ENCODE measurements around the gene PDE8A.

Gene PDE8A

GRCh38 chr15:85035980-85036379, 54.3 kb downstream of the PDE8A start:
- TF ChIP-seq CTCF (conservative IDR thresholded peaks at IDR 0.05; ENCODE audit: low read length), result no peak
- no peak for DNase-seq (ENCODE audit: low read depth)
- no peak overlapping the region for H3K4me3 ChIP-seq (ENCODE audit: low read length)

- no peak for TF ChIP-seq CTCF (conservative IDR thresholded peaks at IDR 0.05; ENCODE audit: low read length)
- no peak overlapping the region for H3K4me3 ChIP-seq (ENCODE audit: low read length)
- DNase-seq (ENCODE audit: low read depth), result no peak
These were observed 55.1 kb downstream of the PDE8A start for GRCh38 chr15:85036716-85037115.

DNA sequence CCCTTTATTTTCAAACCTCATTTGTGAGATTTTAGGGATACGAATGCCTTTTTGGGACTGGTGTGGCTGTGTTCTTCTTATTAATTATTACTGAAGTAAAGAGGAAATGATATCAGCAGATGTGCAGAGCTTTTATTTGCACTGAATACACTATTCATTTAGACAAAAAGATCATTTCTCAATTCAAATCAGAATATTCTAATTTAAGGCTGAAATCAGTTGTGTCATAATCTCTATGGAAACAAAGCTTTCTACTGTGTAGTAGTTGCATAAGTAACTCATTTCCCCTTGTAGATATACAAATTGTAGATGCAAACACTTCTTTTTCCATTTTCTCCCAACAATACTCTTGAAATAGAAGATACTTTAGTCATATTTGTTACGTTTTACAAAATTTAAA, 56.0 kb downstream of the PDE8A start:
- no peak overlapping the region for H3K4me3 ChIP-seq (ENCODE audit: low read length)
- DNase-seq (ENCODE audit: low read depth), result no peak
- TF ChIP-seq CTCF (conservative IDR thresholded peaks at IDR 0.05; ENCODE audit: low read length), result no peak

GRCh38 chr15:85041230-85041629, 59.6 kb downstream of the PDE8A start:
- no peak for DNase-seq (ENCODE audit: low read depth)
- TF ChIP-seq CTCF (conservative IDR thresholded peaks at IDR 0.05; ENCODE audit: low read length), result no peak
- no peak overlapping the region for H3K4me3 ChIP-seq (ENCODE audit: low read length)

GRCh38 chr15:85044251-85044853, 62.7 kb downstream of the PDE8A start:
- no peak overlapping the region for H3K4me3 ChIP-seq (ENCODE audit: low read length)
- peak; percentile 90 for TF ChIP-seq CTCF (conservative IDR thresholded peaks at IDR 0.05; ENCODE audit: low read length)
- DNase-seq (ENCODE audit: low read depth), result peak; percentile 71

DNA sequence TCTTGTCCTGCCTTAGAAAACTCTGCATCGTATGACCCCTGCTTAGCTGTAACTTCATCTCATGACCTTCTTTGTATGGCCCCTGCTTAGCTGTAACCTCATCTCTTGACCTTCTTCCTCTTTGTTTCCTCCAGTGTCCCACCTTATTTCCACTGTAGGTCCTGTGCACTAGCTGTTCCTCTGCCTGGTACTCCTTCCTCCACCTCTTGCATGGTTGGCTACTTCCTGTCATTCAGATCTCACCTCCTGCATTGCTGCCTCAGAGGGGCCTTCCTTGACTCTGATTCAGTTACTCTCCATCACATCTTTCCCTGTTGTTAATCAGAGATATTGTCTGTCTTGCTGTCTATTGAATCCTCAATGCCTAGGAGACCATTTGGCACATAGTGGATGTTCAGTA, 63.2 kb downstream of the PDE8A start:
- TF ChIP-seq CTCF (conservative IDR thresholded peaks at IDR 0.05; ENCODE audit: low read length), result no peak
- DNase-seq (ENCODE audit: low read depth), result no peak
- no peak overlapping the region for H3K4me3 ChIP-seq (ENCODE audit: low read length)

- no peak for DNase-seq (ENCODE audit: low read depth)
- H3K4me3 ChIP-seq (ENCODE audit: low read length), result no peak overlapping the region
- no peak for TF ChIP-seq CTCF (conservative IDR thresholded peaks at IDR 0.05; ENCODE audit: low read length)
These were observed 64.0 kb downstream of the PDE8A start for GRCh38 chr15:85045615-85046014.
